ENCODE results near the gene GTF2B. TPM values are rescaled to one million over a fixed set of nuclear protein-coding genes. Genes with fewer than 3 reads are reported as not detected.

The GTF2B gene
- total RNA-seq, 1 donor from 2014 or later = 11.6 TPM

GRCh38 chr1:88803444-88803843, 87.9 kb downstream of the GTF2B start:
- no peak for DNase-seq (ENCODE audit: low spot score)
- intact Hi-C loops (cut with DNase I) = no loop called here

- intact Hi-C loops (cut with DNase I) = no loop called here
- DNase-seq (ENCODE audit: low spot score) = no peak
Observed at GRCh38 chr1:88802950-88803349, 88.4 kb downstream of the GTF2B start.

Other genes starting within 250 kb of the GTF2B start
- 27.0 TPM for gene PKN2, start 207.3 kb downstream of the GTF2B start, total RNA-seq
- 6.5 TPM for gene KYAT3, start 101.1 kb upstream of the GTF2B start, total RNA-seq
- 15.8 TPM for gene RBMXL1, start 101.1 kb upstream of the GTF2B start, total RNA-seq
- gene GBP3, start 131.3 kb upstream of the GTF2B start, total RNA-seq = 6.6 TPM
- 6.2 TPM for gene GBP1, start 173.6 kb upstream of the GTF2B start, total RNA-seq
- 9.5 TPM for gene GBP2, start 234.5 kb upstream of the GTF2B start, total RNA-seq